ENCODE measurements around the gene COL18A1. TPM values are rescaled to one million over a fixed set of nuclear protein-coding genes. Genes with fewer than 3 reads are reported as not detected.

The COL18A1 gene
- total and polyA plus RNA-seq, 4 donors = 44.9 to 308 (median 232) TPM

DNA sequence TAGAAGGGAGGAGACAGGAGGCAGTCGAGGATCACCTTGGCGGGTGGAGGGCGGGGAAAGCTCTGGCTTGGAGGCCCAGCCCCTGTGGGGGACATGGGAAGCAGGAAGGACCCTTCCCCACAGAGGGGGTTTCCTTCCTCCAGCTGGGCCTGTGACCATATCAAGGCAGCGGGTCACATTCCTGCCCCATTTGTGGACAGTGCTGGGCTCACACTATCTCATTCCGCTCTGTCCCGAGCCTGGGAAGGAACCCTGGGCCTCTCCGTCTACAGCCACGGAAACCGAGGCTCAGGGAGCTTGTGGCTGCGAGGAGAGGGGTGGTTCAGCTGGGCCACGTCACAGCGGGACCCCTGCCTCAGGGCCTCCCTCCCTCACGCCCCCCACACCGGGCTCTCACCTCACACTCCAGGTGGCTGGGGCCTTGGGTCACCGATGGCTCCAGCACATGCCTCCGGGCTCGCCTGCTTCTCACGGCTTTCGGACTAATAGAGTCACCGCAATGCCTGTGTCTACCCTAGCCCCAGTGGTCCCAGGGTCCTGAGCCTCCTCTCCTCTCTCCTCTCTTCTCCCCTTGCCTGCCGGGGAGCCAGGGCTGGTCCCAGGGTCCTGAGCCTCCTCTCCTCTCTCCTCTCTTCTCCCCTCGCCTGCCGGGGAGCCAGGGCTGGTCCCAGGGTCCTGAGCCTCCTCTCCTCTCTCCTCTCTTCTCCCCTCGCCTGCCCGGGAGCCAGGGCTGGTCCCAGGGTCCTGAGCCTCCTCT, 80.9 kb downstream of the COL18A1 start:
- DNase-seq (ENCODE audit: low spot score) = no peak
- TF ChIP-seq HNF4A (conservative IDR thresholded peaks at IDR 0.05) (no peak), NR2F2 (IDR thresholded peaks at IDR 0.05) (no peak), GABPA (IDR thresholded peaks at IDR 0.05 in 1 of 2, conservative IDR thresholded peaks at IDR 0.05 in 1 of 2) (no peak), EGR1 (IDR thresholded peaks at IDR 0.05; ENCODE audit: low read depth in 2 of 2) (no peak), JUND (IDR thresholded peaks at IDR 0.05) (no peak), RAD21 (IDR thresholded peaks at IDR 0.05) (no peak), HNF4G (IDR thresholded peaks at IDR 0.05) (no peak), RXRA (IDR thresholded peaks at IDR 0.05) (no peak), FOXA2 (IDR thresholded peaks at IDR 0.05) (no peak), SP1 (IDR thresholded peaks at IDR 0.05) (no peak), FOXA1 (IDR thresholded peaks at IDR 0.05) (no peak), TAF1 (conservative IDR thresholded peaks at IDR 0.05) (no peak), YY1 (IDR thresholded peaks at IDR 0.05) (no peak)
- TF ChIP-seq, protein P1, sequence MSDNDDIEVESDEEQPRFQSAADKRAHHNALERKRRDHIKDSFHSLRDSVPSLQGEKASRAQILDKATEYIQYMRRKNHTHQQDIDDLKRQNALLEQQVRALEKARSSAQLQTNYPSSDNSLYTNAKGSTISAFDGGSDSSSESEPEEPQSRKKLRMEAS (IDR thresholded peaks at IDR 0.05) = no peak
- TF ChIP-seq, protein P2, sequence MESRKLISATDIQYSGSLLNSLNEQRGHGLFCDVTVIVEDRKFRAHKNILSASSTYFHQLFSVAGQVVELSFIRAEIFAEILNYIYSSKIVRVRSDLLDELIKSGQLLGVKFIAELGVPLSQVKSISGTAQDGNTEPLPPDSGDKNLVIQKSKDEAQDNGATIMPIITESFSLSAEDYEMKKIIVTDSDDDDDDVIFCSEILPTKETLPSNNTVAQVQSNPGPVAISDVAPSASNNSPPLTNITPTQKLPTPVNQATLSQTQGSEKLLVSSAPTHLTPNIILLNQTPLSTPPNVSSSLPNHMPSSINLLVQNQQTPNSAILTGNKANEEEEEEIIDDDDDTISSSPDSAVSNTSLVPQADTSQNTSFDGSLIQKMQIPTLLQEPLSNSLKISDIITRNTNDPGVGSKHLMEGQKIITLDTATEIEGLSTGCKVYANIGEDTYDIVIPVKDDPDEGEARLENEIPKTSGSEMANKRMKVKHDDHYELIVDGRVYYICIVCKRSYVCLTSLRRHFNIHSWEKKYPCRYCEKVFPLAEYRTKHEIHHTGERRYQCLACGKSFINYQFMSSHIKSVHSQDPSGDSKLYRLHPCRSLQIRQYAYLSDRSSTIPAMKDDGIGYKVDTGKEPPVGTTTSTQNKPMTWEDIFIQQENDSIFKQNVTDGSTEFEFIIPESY (IDR thresholded peaks at IDR 0.05) = no peak
- TF ChIP-seq, protein P3, sequence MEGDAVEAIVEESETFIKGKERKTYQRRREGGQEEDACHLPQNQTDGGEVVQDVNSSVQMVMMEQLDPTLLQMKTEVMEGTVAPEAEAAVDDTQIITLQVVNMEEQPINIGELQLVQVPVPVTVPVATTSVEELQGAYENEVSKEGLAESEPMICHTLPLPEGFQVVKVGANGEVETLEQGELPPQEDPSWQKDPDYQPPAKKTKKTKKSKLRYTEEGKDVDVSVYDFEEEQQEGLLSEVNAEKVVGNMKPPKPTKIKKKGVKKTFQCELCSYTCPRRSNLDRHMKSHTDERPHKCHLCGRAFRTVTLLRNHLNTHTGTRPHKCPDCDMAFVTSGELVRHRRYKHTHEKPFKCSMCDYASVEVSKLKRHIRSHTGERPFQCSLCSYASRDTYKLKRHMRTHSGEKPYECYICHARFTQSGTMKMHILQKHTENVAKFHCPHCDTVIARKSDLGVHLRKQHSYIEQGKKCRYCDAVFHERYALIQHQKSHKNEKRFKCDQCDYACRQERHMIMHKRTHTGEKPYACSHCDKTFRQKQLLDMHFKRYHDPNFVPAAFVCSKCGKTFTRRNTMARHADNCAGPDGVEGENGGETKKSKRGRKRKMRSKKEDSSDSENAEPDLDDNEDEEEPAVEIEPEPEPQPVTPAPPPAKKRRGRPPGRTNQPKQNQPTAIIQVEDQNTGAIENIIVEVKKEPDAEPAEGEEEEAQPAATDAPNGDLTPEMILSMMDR (IDR thresholded peaks at IDR 0.05; ENCODE audit: low read depth, low read length, missing input control) = no peak
- TF ChIP-seq, protein P4, sequence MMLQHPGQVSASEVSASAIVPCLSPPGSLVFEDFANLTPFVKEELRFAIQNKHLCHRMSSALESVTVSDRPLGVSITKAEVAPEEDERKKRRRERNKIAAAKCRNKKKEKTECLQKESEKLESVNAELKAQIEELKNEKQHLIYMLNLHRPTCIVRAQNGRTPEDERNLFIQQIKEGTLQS (IDR thresholded peaks at IDR 0.05) = no peak
- TF ChIP-seq, protein P5, sequence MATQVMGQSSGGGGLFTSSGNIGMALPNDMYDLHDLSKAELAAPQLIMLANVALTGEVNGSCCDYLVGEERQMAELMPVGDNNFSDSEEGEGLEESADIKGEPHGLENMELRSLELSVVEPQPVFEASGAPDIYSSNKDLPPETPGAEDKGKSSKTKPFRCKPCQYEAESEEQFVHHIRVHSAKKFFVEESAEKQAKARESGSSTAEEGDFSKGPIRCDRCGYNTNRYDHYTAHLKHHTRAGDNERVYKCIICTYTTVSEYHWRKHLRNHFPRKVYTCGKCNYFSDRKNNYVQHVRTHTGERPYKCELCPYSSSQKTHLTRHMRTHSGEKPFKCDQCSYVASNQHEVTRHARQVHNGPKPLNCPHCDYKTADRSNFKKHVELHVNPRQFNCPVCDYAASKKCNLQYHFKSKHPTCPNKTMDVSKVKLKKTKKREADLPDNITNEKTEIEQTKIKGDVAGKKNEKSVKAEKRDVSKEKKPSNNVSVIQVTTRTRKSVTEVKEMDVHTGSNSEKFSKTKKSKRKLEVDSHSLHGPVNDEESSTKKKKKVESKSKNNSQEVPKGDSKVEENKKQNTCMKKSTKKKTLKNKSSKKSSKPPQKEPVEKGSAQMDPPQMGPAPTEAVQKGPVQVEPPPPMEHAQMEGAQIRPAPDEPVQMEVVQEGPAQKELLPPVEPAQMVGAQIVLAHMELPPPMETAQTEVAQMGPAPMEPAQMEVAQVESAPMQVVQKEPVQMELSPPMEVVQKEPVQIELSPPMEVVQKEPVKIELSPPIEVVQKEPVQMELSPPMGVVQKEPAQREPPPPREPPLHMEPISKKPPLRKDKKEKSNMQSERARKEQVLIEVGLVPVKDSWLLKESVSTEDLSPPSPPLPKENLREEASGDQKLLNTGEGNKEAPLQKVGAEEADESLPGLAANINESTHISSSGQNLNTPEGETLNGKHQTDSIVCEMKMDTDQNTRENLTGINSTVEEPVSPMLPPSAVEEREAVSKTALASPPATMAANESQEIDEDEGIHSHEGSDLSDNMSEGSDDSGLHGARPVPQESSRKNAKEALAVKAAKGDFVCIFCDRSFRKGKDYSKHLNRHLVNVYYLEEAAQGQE (IDR thresholded peaks at IDR 0.05) = no peak
- H3K9me3 ChIP-seq (ENCODE audit: control insufficient read depth in 4 of 4, low read length in 3 of 4) = no peaks in the 10 kb centered on the region
- H3K4me3 ChIP-seq (ENCODE audit: low read depth in 1 of 3, low read length in 3 of 3) = no peak overlapping the region
- H3K27me3 ChIP-seq (ENCODE audit: control insufficient read depth in 4 of 4, insufficient read depth in 4 of 4, low read length in 3 of 4) = no peaks in the 10 kb centered on the region
- H3K4me1 ChIP-seq (ENCODE audit: control insufficient read depth in 4 of 4, insufficient read depth in 4 of 4, low read length in 3 of 4) = peaks cover 0 to 5% (median 0%) of the 10 kb centered on the region in 4 donors
- H3K36me3 ChIP-seq (ENCODE audit: control insufficient read depth in 4 of 4, insufficient read depth in 3 of 4, low read depth in 1 of 4, low read length in 3 of 4) = peaks cover 15 to 76% (median 32%) of the 10 kb centered on the region in 4 donors
- WGBS = 92% methylated on average over 25 of the region's 25 CpGs
- no peak overlapping the region for H3K9ac ChIP-seq (ENCODE audit: low read depth in 1 of 2, low read length in 2 of 2)
- H3K27ac ChIP-seq (ENCODE audit: low read depth in 1 of 2, low read length in 2 of 2) = no peak overlapping the region

Measured in liver (tissue), 9 donors.